NCI-H1092 treated with DMSO at 0.1 percent for 48 hours (cell line): ENCODE data around the gene MMP7.
"Not testable (repeated sequence)": the region's sequence is repeated elsewhere in the genome, so short reads cannot be mapped to it uniquely, and the experiment has no call there.

Experiments used
- DNase-seq: peaks from one replicate; lab custom pipeline; 2025; lab: John Stamatoyannopoulos, UW

MMP7 gene

DNA sequence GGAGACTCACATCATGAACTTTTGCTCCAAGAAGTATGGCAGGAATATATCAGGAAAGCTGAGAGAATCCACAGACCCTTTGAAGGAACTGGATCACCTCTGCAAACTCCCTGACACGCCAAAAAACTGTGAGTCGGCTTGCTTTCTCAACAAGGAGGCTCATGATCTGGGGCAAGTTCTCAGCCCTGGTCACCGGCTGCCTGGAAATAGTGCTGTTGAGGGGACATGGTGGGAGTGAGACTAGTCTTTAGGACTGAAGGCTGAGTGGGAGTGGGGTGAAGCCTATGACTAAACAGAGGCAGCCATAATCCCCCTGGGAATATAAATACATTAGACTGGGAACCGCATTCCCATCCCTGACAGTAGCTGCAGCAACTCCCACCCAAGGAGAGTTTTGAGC is 8.4 kb upstream of the MMP7 start:
- no peak for DNase-seq

DNA sequence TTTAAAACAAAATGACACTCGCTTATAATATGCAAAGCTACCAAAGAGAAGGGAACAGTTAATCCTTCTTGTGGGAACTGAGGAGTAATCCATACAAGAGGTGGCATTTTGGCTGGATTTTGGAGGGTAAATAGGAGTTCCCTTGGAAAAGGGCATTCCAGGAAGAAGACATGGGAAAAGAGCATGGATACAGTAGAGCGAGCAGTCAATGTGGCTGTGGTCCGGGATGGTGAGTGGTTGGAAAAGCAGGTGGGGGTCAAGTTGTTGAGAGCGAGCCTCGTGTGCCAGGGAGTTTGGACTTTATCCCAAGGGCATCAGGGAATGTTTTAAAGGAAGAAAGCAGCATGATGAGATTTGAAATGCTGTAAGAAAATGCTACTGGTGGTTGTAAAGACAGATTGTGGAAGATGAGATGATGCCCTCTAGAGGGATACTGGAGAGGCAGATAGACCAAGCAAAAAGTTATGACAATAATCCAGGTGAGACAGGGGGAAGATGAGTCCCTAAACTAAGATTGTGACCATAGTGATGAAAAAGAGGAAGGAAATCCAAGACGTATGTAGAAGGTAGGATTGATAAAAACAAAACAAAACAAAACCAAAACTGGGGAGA is 3.8 kb upstream of the MMP7 start:
- no peak for DNase-seq

DNA sequence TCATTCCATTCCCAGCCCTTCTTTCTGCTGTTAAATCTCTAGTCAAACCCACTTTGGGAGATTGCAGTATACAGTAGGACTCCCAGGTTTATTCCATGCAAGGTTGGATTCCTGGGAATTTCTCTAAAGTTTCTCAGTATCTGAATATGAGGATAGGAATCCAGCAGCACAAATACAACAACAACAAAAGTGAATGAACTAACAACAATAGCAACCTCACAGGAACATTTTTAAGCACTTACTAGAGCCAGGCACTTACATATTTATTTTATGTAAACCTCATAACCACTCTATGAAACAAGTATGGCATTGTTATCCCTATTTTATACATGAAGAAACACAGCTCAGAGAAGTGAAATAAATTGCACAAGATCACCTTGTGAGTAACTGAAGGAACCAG is 1.9 kb downstream of the MMP7 start:
- DNase-seq, result no peak

DNA sequence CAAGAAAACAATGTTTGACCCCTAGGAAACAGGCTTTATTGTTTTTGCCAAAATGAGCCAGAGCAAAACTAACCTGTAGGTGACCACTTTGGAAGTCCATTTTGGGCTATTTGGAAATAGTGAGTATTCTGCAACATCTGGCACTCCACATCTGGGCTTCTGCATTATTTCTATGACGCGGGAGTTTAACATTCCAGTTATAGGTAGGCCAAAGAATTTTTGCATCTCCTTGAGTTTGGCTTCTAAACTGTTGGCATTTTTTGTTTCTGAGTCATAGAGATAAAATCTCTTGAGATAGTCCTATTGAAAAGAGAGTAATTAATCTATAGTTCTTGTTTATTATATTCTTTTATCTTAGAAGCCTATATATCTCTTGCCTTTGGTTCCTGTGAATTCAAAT is 2.9 kb downstream of the MMP7 start:
- no peak for DNase-seq

DNA sequence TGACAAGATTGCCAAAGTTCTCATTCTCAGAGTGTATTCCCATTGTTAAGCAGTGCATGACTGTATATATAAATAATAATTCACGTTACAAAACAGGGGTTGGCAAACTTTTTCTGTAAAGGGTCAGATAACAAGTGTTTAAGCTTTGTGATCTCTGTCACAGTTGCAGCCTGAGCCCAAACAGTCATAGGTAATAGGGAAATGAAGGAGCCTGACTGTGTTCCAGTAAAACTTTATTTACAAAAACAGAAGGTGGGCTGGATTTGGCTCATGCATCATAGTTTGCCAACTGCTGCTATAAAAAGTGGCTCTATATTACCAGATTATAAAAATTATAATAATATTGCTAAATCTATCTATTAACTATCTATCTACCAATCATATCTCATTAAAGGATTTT is 3.5 kb downstream of the MMP7 start:
- DNase-seq, result no peak

DNA sequence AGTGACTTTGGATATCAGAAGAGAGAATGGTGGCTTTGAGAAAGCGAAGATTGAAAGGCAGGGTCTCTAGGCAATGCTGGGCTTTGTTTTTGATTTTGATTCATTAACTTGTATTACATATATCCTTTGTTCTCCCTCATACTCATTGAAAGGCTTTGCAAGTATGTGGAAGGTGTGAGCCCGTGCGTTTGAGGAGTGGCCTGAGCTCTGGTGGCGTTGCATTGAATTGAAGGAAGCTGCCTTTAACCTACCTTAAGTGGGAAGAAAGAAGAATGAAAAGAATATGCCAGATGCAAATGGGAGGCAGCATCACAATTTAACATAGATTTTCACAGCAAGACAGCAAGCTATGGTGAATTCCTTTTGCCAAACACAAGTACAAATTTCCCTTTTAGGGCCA is 6.7 kb downstream of the MMP7 start:
- no peak for DNase-seq

DNA sequence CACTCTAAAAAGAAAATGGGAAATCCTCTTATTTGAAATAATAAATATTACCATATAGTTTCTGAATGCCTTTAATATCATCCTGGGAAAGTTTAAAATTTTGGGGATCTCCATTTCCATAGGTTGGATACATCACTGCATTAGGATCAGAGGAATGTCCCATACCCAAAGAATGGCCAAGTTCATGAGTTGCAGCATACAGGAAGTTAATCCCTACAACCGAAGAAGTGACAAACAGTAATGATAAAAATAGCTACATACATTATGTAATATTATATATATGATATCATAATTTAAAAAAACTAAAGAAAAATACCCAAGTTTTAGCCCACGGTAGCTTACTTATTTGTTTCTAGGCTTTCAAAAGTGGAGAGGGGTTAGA is 7.4 kb downstream of the MMP7 start:
- DNase-seq, result no peak

DNA sequence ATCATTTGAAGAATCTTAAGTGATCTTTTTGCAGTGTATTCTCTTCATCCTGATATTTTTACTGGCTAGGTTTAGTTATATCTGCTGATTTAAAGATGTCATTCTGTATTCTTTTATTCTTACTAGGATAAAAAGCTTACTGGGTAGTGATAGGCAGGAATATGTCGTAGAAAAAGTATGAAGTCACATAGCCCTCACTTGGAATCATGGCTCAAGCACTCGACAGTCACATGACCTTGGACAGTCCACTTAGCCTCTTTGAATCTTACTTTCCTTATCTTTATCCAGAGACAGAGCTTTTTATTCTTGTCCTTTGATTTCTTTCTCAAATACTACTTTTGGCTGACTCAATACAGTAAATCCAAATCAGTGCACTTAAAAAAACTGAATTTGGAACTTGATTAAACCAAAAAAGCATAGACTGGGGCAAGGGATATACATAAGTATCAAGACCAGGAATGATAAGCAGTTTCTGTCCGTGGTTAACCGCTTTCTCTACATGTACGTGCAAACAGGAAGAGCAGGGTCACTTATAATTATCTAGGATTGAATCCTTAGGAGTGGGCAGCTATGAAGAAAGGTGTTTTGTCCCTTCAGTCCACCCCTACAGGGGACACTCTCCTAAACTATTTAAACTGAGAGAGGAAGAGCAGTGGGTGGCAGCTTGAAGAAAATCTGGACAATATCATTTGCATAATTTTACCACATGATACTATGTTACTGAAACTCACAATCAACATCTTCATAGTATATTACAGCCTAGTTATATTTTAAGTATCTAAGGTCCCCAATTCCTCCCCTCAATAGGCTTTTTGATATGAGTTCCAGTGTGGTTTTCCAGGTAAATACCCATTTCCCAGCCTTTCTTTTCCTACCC is 8.0 kb downstream of the MMP7 start:
- no peak for DNase-seq

DNA sequence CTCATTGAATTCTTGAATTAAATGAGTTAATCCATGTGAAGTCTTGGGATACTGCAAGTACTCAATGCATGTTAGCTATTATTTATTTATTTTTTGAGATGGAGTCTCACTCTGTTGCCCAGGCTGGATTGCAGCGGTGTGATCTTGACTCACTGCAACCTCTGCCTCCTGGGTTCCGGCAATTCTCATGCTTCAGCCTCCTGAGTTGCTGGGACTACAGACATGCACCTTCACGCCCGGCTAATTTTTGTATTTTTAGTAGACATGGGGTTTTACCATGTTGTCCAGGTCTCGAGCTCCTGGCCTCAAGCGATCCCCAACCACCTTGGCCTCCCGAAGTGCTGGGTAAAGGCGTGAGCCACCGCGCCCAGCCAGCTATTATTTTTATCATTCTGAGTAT is 9.4 kb downstream of the MMP7 start:
- no peak for DNase-seq

DNA sequence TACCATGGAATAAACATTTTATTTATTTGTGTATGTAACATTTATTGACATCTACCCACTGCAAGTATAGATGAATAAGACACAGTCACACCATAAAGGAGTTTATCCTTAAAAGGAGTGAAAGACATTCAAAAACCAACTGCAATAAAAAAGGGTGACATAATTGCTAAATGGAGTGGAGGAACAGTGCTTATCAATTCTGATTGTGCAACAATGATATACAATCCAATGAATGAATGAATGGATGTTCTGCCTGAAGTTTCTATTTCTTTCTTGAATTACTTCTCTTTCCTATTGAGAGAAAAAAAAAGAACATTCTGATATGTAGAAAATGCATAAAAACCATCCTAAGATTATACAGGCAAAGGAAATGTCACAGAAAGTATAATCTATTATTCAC is 10.0 kb downstream of the MMP7 start:
- DNase-seq, result no peak

DNA sequence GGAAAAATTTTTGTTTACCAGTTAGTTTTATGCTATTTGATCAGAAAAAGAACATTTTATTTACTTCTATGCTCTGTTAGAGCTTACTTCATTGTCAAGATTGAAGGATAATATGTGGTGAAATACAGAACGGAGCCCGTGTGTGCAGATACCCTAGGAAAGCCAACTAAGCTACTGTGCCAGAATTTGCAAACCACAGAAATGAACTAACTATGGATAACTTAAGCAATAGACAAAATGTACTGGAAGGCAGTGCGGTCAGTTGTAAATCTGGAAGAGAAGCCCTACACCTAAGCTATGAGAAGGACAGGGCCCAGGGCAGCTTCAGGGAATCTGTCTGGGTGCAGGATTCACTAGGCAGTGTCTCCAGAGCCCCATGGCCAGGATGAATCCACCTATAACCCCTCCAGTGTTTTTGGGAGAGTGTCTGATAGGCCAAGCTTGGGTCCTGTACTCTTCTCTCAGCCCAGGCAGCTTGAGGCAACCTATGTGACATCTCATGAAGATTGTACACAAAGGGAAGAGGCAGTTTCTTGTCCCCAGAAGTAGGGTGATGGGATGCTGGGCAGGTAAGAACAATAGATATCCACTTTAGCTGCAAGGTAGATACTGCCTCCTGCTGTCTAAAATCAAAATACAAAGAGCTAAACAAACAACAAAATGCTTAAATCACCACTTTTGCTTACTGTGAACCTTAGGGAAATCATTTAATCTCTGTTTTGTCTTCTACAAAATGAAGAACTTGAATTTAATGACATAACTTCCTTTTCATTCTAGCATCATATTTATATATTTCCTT is 12.1 kb downstream of the MMP7 start:
- DNase-seq, result no peak

DNA sequence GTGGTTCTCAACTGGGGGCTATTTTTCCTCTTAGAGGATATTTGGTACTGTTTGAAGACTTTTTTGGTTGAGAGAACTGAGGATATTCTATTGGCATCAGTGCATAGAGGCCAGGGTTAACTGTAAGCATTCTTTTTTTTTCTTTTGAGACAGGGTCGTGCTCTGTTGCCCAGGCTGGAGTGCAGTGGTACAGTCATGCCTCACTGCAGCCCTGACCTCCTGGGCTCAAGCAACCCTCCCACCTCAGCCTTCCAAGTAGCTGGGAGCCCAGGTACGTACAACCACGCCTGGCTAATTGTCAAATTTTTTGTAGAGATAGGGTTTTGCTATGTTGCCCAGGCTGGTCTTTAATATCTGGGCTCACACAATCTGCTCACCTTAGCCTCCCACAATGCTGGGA is 12.9 kb downstream of the MMP7 start:
- no peak for DNase-seq

DNA sequence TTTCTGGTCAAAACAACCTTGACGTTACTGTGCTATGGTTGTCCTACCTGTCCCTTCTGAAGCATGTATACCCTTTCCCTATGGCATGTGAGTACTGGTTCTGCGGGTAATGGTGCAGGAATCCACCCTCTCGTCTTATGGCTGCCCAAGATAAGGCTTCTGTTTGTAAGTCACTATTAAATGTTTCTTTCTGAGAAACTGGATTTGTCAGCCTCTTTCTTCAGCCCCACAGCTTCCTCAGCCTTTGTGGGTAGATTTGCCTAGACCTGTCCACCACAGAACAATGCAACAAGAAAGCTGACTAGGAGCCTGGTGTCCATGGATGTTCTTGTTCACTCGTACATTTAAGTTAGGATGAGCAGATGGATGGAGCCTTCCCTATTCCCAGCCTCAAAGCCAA is 14.4 kb downstream of the MMP7 start:
- DNase-seq, result no peak

DNA sequence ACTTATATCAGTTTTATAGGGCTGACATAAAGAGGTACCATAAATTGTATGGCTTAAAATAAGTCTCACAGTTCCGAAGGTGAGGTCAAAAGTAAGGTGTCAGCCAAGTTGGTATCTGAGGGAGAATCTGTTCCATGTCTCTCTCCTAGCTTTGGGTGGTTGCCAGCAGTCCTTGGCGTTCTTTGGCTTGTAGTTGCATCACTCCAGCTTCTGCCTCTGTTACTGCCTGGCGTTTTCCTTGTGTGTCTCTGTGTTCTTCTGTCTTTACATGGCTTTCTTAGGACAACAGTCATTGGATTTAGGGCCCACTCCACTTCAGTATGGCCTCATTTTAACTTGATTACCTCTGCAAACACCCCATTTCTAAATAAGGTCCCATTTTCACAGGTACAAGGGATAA is 16.7 kb downstream of the MMP7 start:
- DNase-seq, result no peak

DNA sequence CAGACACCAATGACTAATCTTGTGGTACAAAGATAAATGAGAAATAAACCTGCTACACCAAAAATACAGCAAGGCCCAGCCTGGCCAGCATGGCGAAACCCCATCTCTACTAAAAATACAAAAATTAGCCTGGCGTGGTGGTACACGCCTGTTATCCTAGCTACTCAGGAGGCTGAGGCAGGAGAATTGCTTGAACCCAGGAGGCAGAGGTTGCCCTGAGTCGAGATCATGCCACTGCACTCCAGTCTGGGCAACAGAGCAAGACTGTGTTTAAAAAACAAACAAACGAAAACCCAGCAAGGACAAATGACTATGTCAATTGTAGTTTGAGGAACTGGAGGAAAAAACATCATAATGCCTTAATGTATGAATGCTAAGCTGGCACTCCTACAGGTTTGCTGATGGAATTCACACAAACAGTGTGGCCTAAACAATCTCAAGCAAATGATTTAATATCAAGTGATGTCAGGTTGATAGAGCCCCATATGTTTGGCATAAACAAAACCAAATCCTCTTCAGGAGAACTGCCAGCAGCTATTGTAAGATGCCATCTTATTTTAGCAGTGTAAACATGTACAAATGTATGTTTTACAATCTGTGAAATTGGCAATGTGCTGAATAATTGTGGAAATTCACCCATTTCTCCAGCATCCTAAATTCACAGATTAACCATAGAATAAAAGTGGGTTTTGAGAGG is 20.0 kb downstream of the MMP7 start:
- DNase-seq, result no peak

DNA sequence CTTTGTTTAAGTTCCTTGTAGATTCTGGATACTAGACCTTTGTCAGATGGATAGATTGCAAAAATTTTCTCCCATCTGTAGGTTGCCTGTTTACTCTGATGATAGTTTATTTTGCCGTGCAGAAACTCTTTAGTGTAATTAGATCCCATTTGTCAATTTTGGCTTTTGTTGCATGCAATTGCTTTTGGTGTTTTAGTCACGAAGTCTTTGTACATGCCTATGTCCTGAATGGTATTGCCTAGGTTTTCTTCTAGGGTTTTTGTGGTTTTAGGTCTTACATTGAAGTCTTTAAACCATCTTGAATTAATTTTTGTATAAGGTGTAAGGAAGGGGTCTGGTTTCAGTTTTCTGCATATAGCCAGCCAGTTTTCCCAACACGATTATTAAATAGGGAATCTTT is 27.7 kb downstream of the MMP7 start:
- not testable (repeated sequence) for DNase-seq

DNA sequence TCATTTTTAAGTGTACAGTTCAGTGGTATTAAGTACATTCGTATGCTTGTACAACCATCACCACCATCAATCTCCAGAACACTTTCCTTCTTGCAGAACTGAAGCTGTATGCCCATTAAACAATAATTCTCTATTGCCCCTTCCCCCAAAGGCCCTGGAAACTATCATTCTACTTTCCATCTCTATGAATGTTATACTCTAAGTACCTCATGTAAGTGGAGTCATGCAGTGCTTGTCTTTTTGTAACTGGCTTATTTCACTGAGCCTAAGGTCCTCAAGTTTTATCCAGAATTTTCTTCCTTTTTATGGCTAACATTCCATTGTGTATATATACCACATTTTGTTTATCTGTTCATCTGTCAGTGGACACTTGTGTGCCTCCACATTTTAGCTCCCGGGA is 29.7 kb downstream of the MMP7 start:
- no peak for DNase-seq

DNA sequence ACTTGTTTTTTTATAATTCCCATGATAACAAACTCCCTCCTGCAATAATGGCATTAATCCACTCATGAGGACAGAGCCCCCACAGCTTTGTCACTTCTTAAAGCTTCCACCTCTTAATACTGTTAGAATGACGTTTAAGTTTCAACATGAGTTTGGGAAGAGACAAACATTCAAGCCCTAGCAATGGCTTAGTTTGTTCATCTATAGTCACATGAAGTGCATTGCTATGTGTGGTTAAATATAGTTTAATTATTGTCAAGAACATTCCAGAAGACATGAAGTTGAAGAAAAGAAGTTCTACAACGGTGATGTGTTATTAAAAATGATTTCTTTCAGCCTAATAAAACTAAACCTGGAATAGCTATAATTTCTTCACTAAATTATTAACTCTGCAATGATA is 30.6 kb downstream of the MMP7 start:
- DNase-seq, result no peak

DNA sequence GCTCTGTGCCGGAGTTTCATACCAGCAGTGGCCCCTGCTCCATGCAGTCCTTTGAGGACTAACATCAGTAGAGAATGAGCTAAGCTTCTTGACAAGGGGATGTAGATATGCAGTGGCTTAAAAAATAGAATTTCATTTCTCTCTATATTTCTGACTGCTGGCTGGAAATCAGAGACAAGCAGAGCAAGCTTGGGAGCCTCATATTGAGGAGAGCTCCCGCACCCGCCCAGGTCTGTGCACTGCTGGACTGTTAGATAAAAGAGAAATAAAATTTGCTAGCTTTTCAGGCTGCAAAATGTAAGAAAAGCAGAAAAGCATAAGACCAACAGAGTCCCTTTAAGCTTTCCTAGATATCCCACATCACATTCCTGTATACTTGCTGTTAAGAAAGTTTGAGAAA is 31.4 kb downstream of the MMP7 start:
- DNase-seq, result no peak

DNA sequence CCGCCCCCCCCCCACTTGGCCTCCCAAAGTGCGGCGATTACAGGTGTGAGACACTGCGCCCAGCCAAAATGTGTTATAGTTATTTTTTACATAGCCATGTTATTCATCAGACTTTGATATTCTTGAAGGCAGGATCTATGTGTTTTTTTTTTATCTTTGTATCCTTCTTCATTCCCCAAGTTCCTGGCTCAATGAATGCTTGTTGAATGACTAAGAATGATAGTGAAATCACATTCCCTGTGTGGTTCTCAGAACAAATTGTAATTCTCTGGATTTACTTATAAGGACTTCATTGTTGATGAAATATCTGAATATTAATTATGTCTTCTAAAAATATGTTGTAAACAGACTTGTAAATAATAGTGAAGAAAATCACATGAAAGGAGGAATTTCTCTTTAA is 33.5 kb downstream of the MMP7 start:
- no peak for DNase-seq

DNA sequence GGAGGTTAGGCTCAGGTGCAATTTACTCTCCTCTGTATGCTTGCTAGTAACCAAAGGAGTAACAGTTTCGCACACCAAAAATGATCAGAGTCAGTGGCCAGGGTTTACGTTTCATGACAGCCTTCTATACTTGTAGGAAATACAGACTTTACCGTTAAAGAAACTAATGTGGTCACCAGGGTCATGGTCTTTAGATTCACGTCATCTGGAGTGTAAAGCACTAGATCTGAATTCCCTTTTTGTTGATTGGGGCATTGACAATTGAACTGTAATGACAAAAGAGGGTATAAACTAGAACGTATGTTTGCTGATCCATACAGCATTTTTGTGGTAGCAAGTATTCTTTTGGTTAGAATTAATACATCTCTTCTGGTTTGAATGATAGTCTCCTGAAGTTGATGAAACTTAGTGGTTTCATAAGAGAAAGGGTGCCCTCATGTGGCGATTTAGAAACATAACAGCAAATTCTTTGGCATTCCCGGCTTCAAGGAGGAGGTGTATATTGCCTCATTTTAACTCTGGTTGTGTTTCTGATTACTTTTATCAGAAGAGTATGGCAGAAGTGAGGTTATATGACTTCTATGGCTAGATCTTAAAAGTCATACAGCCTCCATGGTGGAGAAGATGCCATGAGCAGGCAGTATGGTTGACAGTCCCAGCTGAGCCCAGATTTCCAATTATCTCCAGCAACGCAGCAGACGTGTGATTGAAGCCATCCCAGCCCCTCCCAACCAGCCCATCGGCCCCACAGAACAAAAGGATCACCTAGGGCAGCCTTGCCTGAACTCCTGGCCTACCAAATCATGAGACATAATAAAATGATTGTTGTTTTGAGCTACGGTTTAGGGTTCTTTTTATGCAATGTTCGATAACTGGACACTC is 35.1 kb downstream of the MMP7 start:
- peak; percentile 83 for DNase-seq

DNA sequence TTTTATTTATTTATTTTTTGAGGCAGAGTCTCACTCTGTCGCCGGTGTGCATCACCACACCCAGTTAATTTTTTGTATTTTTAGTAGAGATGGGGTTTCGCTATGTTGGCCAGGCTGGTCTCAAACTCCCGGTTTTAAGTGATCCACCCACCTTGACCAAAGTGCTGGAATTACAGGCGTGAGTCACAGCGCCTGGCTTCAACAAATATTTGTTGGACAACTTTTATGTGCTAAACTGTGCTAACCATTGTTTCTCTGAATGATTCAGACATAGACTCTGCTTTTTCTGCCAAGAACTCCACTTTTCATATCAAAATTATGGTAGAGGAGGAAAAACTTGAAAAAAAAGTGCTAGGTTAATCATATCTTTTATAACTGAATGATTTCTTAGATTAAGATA is 36.3 kb downstream of the MMP7 start:
- DNase-seq, result no peak
